Stimulated activated CD8-positive, alpha-beta memory T cell treated with anti-CD3 and anti-CD28 coated beads, Interleukin-12 subunit alpha, Interleukin-12 subunit beta, amount 100 ng/mL, for 24 hours (primary cell): ENCODE measurements around the gene TEX52.
"Not testable (repeated sequence)": the region's sequence is repeated elsewhere in the genome, so short reads cannot be mapped to it uniquely, and the experiment has no call there.

Experiments used
- DNase-seq: peaks from one replicate; pipeline ENCODE4 v3.0.0-alpha.2; 2020; ENCODE audit errors: extremely low read depth

TEX52 gene

DNA sequence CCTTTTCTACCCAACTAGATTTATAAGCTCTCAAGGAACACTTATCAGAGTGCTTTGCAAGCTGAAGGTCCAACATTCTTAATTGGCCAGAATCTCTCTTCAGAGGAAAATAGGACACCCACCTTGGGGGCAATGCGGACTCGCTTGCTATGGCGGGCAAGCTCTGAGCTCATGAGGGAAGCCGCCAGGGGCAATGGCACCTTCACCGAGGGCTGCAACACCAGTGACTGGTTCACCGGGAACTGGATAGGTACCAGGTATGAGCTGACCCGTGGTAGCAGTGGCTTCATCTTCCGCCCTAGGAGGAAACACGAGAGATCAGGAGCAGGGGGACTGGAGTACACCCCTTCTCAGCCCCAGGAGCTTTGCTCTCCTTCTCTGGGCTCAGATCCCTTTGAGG lies 7.4 kb upstream of the TEX52 start:
- DNase-seq = no peak

- DNase-seq = not testable (repeated sequence)
These were observed 6.6 kb upstream of the TEX52 start for GRCh38 chr12:2863402-2863801.

- no peak for DNase-seq
These were observed 6.0 kb upstream of the TEX52 start for GRCh38 chr12:2862876-2863275.

GRCh38 chr12:2860170-2860569 lies 3.3 kb upstream of the TEX52 start:
- no peak for DNase-seq

GRCh38 chr12:2858944-2859421 lies 2.1 kb upstream of the TEX52 start:
- no peak for DNase-seq

GRCh38 chr12:2858334-2858733 lies 1.5 kb upstream of the TEX52 start:
- DNase-seq = no peak

GRCh38 chr12:2857576-2857975 lies 737 bp upstream of the TEX52 start:
- DNase-seq = no peak

- no peak for DNase-seq
These were observed 788 bp downstream of the TEX52 start for GRCh38 chr12:2856051-2856450.

DNA sequence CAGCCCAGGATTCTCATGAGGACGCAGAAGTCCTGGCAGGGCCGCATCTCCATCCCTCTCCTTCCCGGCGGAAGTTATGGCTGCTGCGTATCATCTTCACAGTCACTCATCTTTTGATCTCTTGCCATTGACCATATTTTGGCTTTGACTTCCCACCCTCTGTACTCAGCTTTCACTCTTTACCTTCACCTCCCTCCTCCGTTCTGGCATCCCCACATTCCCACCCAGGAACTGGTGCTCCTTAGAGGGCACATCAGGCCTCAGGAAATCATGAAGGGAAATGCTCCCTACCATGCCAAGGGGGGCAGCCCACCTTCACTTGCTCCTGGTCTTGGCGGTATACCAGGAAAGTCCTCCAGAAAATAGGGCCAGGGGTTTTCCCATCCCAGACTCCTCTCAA lies 1.3 kb downstream of the TEX52 start:
- DNase-seq = no peak

DNA sequence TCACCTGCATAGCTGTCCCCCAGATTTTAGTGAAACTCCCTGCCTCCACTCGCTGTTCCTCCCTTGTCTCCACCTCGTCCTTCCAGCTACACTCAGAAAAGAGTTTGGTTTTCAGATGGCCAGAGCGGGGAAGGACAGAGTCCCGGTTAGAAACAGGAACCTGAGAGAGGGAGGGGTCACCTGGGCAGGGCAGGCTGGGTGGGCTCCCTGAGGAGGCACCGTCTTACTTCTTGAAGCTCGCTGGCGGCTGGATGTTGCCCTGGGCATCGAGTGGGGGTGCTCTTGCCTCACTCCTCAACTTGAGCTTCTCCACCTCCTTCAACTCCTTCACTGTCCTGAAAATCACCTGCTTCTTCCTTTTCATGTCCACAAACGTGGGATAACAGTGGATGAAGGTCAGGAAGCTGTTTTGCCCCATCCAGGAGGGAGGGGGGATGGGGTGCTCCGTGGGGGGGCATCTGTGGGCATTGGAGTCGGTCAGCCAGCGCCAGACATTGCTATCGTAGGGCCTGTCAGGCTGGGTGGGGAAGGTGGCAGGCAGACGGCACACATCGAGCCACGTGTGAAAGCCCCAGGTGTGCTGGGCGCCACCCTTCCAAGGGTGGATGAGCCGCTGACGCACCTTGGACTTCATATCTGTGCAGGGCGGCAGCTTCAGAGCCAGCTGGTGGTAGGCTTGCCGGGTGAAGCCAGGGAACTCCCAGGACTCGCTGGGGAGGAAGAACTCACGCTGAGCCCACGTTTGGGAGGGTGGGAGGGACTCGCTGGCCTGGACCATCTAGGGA lies 2.0 kb downstream of the TEX52 start:
- DNase-seq = no peak

- no peak for DNase-seq
These were observed 3.2 kb downstream of the TEX52 start for GRCh38 chr12:2853626-2854025.

DNA sequence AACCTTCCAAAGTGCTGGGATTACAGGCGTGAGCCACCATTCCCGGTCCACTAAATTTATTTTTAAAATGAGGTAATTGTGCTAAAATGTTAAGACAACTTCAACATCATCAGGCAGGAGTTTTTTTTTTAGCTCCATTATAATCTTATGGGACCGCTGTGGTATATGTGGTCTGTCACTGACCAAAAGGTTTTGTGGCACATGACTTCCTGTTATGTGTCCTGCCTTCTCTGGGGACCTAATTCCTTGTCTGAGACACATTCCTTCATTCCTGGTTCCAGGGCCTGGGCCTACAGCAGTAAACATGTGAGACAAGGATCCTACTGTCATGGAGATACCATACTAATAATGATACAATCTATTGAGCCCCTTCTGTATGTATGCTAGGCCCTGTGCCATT lies 4.9 kb downstream of the TEX52 start:
- DNase-seq = no peak

DNA sequence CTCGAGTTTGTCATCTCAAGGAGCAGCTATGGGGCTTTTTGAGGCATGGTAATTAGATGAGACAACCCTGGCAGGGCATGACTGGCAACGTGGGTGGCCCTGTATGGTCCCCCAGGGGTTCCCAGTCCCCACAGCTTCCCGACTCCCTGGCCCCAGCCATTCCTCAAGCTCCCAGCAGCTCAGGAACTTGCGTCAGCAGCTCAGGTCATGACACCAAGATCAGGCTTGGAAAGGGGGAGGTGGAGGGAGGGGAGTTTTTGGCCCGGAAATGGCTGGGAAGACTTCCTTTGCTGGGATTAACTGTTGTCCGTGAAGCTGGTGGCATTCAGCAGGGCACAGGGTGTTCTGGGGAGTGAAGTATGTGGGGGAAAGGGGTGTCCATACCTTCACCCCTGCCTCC lies 11.6 kb downstream of the TEX52 start:
- DNase-seq = no peak

GRCh38 chr12:2844786-2845185 lies 12.1 kb downstream of the TEX52 start:
- no peak for DNase-seq

DNA sequence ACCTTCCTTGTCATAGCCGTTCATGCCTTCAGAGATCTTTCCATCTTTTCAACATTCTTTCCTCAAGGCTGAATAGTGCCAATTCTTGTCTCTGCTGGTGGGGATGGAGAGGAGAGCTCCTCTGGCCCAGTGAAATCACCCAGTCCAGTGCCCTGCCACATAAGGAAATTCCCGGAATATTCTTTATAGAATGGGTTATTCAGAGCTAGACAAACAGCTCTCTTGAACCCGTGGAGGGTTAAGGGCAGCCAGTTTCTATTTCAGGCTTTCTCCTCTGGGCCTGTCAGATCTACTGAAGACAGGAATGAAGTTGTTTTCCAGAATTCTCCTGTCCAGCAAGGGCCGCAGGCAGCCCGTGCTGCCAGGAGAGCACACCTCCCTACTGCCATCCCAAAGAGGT lies 13.9 kb downstream of the TEX52 start:
- DNase-seq = no peak

- DNase-seq = no peak
These were observed 15.7 kb downstream of the TEX52 start for GRCh38 chr12:2841056-2841650.

- DNase-seq = no peak
These were observed 20.3 kb downstream of the TEX52 start for GRCh38 chr12:2836574-2836973.

DNA sequence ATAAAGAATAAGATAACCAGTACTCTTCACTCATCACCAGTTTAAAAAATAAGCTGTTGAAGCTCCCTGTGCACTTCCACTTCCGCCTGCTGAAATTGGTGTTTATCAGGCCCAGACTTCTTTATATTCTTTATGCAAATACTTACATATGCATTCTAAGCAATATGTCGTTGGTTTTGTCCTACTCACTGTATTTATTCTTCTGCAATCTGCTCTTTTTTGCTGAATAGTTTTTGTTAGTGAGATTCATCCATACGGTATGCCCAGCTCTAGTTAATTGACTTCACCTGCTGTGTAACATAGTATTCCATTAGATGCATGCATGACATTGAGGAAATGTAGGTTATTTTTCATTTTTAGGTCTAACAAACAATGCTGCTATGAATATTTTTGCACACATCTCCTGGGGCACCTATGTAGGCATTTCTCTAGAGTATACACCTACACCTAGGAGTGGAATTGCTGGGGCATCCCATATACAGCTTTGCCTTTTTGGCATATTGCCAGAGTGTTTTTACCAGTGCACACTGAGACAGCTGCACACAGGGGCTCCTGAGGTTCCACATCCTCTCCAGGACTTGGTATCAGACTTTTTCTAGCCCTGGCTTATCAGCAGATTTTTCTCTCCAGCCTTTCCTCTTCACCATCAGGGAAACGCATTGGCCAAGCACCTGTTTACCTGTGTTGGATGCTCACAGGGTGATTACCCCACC lies 21.0 kb downstream of the TEX52 start:
- DNase-seq = no peak

- no peak for DNase-seq
These were observed 22.0 kb downstream of the TEX52 start, which contains the start of gene NRIP2 for GRCh38 chr12:2834581-2835491. Gene NRIP2, minus strand, starts transcription at chr12:2835035. Its CDS starts 52 bp downstream, at chr12:2834983.

DNA sequence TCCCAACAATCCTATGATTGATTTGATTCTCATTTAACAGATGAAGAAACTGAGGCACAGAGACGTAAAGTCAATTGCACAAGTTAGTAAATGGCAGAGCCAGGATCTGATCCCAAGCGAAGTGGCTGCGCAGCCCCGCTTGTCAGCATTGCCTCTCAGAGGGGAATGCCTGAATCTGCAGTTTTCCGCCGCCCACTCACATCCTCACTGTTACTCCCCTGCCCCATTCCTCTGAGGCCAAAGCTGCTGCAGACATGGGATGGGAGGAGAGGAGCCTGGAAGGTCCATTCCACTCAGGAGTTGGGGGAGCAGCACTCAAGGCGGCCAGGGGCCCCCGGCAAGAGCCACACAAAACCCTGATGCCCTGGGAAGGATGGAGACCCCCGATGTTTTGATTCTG lies 23.0 kb downstream of the TEX52 start:
- DNase-seq = no peak

GRCh38 chr12:2833327-2833726 lies 23.5 kb downstream of the TEX52 start:
- DNase-seq = no peak
